PC-3 (cell line): ENCODE measurements around the gene CTNNA2. TPM values are rescaled to one million over a fixed set of nuclear protein-coding genes. Genes with fewer than 3 reads are reported as not detected.
"Not testable (repeated sequence)": the region's sequence is repeated elsewhere in the genome, so short reads cannot be mapped to it uniquely, and the experiment has no call there.

Experiments used
- ATAC-seq: fragments of 200-7000 bp; cut with Tn5 transposase; 2 replicates; pipeline ENCODE4 v1.9.1; 2020; ENCODE audit warnings: mild to moderate bottlenecking, moderate library complexity
- BruUV-seq: library from RNA; stranded (reverse); fragments of 400-500 nt; replicated peaks from 2 replicates; lab custom pipeline; 2021; lab: Mats Ljungman, UMichigan
- CTCF ChIA-PET: fragments of 300-600 bp; sonication (Branson Sonifier 250); formaldehyde crosslinking; loops from one replicate; lab custom pipeline; 2022; ENCODE audit warnings: antibody characterized with exemption; lab: Charles Lee
- POLR2A ChIA-PET: fragments of 300-600 bp; sonication (Branson Sonifier 250); formaldehyde crosslinking; loops from one replicate; lab custom pipeline; 2022; ENCODE audit warnings: antibody characterized with exemption; ENCODE audit not compliant: unreplicated experiment; lab: Charles Lee
- DNase-seq: peaks from one replicate; pipeline ENCODE4 v3.0.0-alpha.2; 2015
- H2AFZ ChIP-seq: fragments of 300-600 bp; sonication (generic); 2 replicates; pipeline ENCODE4 v1.6.0; 2016; ENCODE audit warnings: antibody characterized with exemption, low read length
- H3F3A ChIP-seq: fragments of 300-600 bp; sonication (generic); one replicate; pipeline ENCODE4 v1.6.0; 2017; ENCODE audit warnings: antibody characterized with exemption, low read length, control low read depth, mild to moderate bottlenecking; ENCODE audit not compliant: unreplicated experiment
- H3K27ac ChIP-seq: fragments of 300-600 bp; sonication (generic); 2 replicates; pipeline ENCODE4 v1.5.1; 2016; ENCODE audit warnings: mild to moderate bottlenecking, low read length
- H3K27me3 ChIP-seq: fragments of 300-600 bp; sonication (generic); 2 replicates; pipeline ENCODE4 v1.6.1; 2016; ENCODE audit warnings: low read length, mixed read lengths
- H3K36me3 ChIP-seq: fragments of 300-600 bp; sonication (generic); 2 replicates; pipeline ENCODE4 v1.6.1; 2016; ENCODE audit warnings: low read depth, mixed run types, low read length, mixed read lengths
- H3K4me1 ChIP-seq: fragments of 300-600 bp; sonication (generic); 2 replicates; pipeline ENCODE4 v1.5.1; 2016; ENCODE audit warnings: low read length; ENCODE audit not compliant: insufficient read depth
- H3K4me2 ChIP-seq: fragments of 300-600 bp; sonication (generic); 2 replicates; pipeline ENCODE4 v1.6.0; 2016; ENCODE audit warnings: low read length
- H3K4me3 ChIP-seq: fragments of 300-600 bp; sonication (generic); 2 replicates; pipeline ENCODE4 v1.5.1; 2016; ENCODE audit warnings: mild to moderate bottlenecking, low read length, mixed read lengths
- H3K79me2 ChIP-seq: fragments of 300-600 bp; sonication (generic); 2 replicates; pipeline ENCODE4 v1.6.1; 2017; ENCODE audit warnings: low read length, mixed read lengths
- H3K9ac ChIP-seq: fragments of 300-600 bp; sonication (generic); 2 replicates; pipeline ENCODE4 v1.6.0; 2016; ENCODE audit warnings: mild to moderate bottlenecking, low read length
- H3K9me2 ChIP-seq: fragments of 300-600 bp; sonication (generic); replicated peaks from 2 replicates; pipeline ENCODE4 v1.6.1; 2016; ENCODE audit warnings: mixed run types, low read length, mixed read lengths
- H3K9me3 ChIP-seq: fragments of 300-600 bp; sonication (generic); 2 replicates; pipeline ENCODE4 v1.6.1; 2016; ENCODE audit warnings: low read length, mixed read lengths
- H4K20me1 ChIP-seq: fragments of 300-600 bp; sonication (generic); 2 replicates; pipeline ENCODE4 v1.6.1; 2016; ENCODE audit warnings: low read length, mixed read lengths
- CTCF ChIP-seq: fragments of 300-600 bp; sonication (generic); conservative IDR thresholded peaks from 2 replicates; pipeline ENCODE4 v1.5.1; 2017; ENCODE audit warnings: antibody characterized with exemption, low read depth, mild to moderate bottlenecking, low read length
- EZH2 ChIP-seq: fragments of 300-600 bp; sonication (generic); IDR thresholded peaks from one replicate; pipeline ENCODE4 v1.6.1; 2017; ENCODE audit warnings: antibody characterized with exemption, mild to moderate bottlenecking, low read length; ENCODE audit not compliant: unreplicated experiment
- EZH2phosphoT487 ChIP-seq: fragments of 300-600 bp; sonication (generic); IDR thresholded peaks from 2 replicates; pipeline ENCODE4 v1.6.1; 2018; ENCODE audit warnings: mild to moderate bottlenecking, antibody characterized with exemption, low read length, borderline replicate concordance
- intact Hi-C: fragments of 100-400 bp; cut with micrococcal nuclease; formaldehyde crosslinking; loops from 2 replicates; pipeline ENCODE4 v1.9.0; 2023
- total RNA-seq: library from RNA; depleted of rRNA; stranded (reverse); fragments of >200 nt; gene quantifications from 2 replicates; pipeline ENCODE4 v1.2.3, GENCODE V29; 2014

CTNNA2 gene
- total RNA-seq, 1 experiment from 2014 or later, result not detected

GRCh38 chr2:80091237-80091636 lies 578.4 kb downstream of the CTNNA2 start:
- no peaks in the 10 kb centered on the region for H3K9me3 ChIP-seq
- ChIA-PET POLR2A (no interaction called here), CTCF (no interaction called here)
- no peak overlapping the region for H3K27ac ChIP-seq
- no peaks in the 10 kb centered on the region for H3K4me1 ChIP-seq
- no peak for ATAC-seq
- no peaks in the 10 kb centered on the region for H3K79me2 ChIP-seq
- no peaks in the 10 kb centered on the region for H3F3A ChIP-seq
- H3K4me2 ChIP-seq, result no peak overlapping the region
- intact Hi-C loops, result no loop called here
- no peak overlapping the region for H3K4me3 ChIP-seq
- H3K27me3 ChIP-seq, result no peaks in the 10 kb centered on the region
- no peaks in the 10 kb centered on the region for H4K20me1 ChIP-seq
- no peak for DNase-seq
- H2AFZ ChIP-seq, result no peak overlapping the region
- TF ChIP-seq EZH2 (no peak), EZH2phosphoT487 (no peak), CTCF (no peak)
- H3K36me3 ChIP-seq, result no peaks in the 10 kb centered on the region
- no peaks in the 10 kb centered on the region for H3K9me2 ChIP-seq
- no TSS peak for BruUV-seq
- no peak overlapping the region for H3K9ac ChIP-seq

- H3F3A ChIP-seq, result no peaks in the 10 kb centered on the region
- no peaks in the 10 kb centered on the region for H3K9me2 ChIP-seq
- H3K79me2 ChIP-seq, result no peaks in the 10 kb centered on the region
- BruUV-seq, result no TSS peak
- no peak overlapping the region for H3K4me2 ChIP-seq
- ATAC-seq (no peak), DNase-seq (no peak)
- CTCF ChIA-PET, result no interaction called here
- no peak overlapping the region for H3K9ac ChIP-seq
- H3K36me3 ChIP-seq, result no peaks in the 10 kb centered on the region
- no peak overlapping the region for H3K27ac ChIP-seq
- no peak overlapping the region for H3K4me3 ChIP-seq
- POLR2A ChIA-PET, result no interaction called here
- no peak overlapping the region for H2AFZ ChIP-seq
- H3K27me3 ChIP-seq, result no peaks in the 10 kb centered on the region
- H3K9me3 ChIP-seq, result no peaks in the 10 kb centered on the region
- no peaks in the 10 kb centered on the region for H3K4me1 ChIP-seq
- H4K20me1 ChIP-seq, result no peaks in the 10 kb centered on the region
- intact Hi-C loops, result no loop called here
- TF ChIP-seq EZH2 (no peak), EZH2phosphoT487 (no peak), CTCF (no peak)
Observed at GRCh38 chr2:80092474-80092873, 579.6 kb downstream of the CTNNA2 start.

GRCh38 chr2:80098503-80098902 lies 585.7 kb downstream of the CTNNA2 start:
- H3K79me2 ChIP-seq, H3K27ac ChIP-seq, H3F3A ChIP-seq, CTCF ChIA-PET, DNase-seq, H3K27me3 ChIP-seq, H3K9me3 ChIP-seq, intact Hi-C loops, H2AFZ ChIP-seq, ATAC-seq, H3K9me2 ChIP-seq, H3K9ac ChIP-seq, POLR2A ChIA-PET, BruUV-seq, H3K4me3 ChIP-seq, H3K36me3 ChIP-seq, H3K4me1 ChIP-seq, H4K20me1 ChIP-seq, H3K4me2 ChIP-seq: not testable (repeated sequence)
